Sigmoid colon (tissue), 4 donors: ENCODE data around the gene WSB2.

Experiments used
- POLR2A ChIP-seq, 2 donors: fragments of 450-650 bp; IDR thresholded peaks; one replicate each; pipeline ENCODE4 v1.6.1; 2016; ENCODE audit warnings: antibody characterized with exemption in 2 of 2, mild to moderate bottlenecking in 2 of 2, moderate library complexity in 2 of 2
- POLR2AphosphoS5 ChIP-seq, 4 donors: sonication (generic); formaldehyde crosslinking; IDR thresholded peaks; one replicate each; pipeline ENCODE4 v1.6.1; 2017; ENCODE audit warnings: antibody characterized with exemption in 4 of 4

GRCh38 chr12:118055144-118055557 lies 5.8 kb downstream of the WSB2 start:
- TF ChIP-seq POLR2A (IDR thresholded peaks at IDR 0.05): no peak
- TF ChIP-seq POLR2AphosphoS5 (IDR thresholded peaks at IDR 0.05): no peak
